ENCODE results near the gene RPL29. TPM values are rescaled to one million over a fixed set of nuclear protein-coding genes. Genes with fewer than 3 reads are reported as not detected.

RPL29 gene
- total RNA-seq, 1 experiment from 2014 or later: 696 TPM

- Histone ChIP-seq H3K36me3 (ENCODE audit: control insufficient read depth, insufficient read depth, low read length) (no peaks in the 10 kb centered on the region), H3K4me3 (ENCODE audit: low read depth in 2 of 2, low read length in 2 of 2) (no peak overlapping the region), H3K27ac (ENCODE audit: low read length) (no peak overlapping the region), H3K9me3 (ENCODE audit: control insufficient read depth, insufficient read depth, low read depth, low read length) (no peaks in the 10 kb centered on the region), H3K4me1 (ENCODE audit: control insufficient read depth, insufficient read depth, low read length) (no peaks in the 10 kb centered on the region), H3K27me3 (ENCODE audit: control insufficient read depth, insufficient read depth, low read length) (no peaks in the 10 kb centered on the region)
- intact Hi-C loops (cut with micrococcal nuclease; ENCODE audit: unreplicated experiment): no loop called here
- ChIA-PET CTCF (no interaction called here), POLR2A (interaction anchor here (0.6 kb wide), 1 partner anchor 12 kb away, joined by 3 read pairs; no protein-coding TSS in a partner anchor)
- in situ Hi-C loops (cut with HindIII; ENCODE audit: low pct_unique_long_range_greater_than_20kb, low sequenced_read_pairs): no loop called here
- DNase-seq (ENCODE audit: low read depth, low spot score) (no peak), ATAC-seq (no peak)
- BruUV-seq (replicated peaks): no TSS peak
- no peak for TF ChIP-seq SIN3A (IDR thresholded peaks at IDR 0.05; ENCODE audit: borderline replicate concordance, insufficient read depth, low read depth, low read length)
- TF ChIP-seq CTCF (IDR thresholded peaks at IDR 0.05): no peak
- no peak for TF ChIP-seq POLR2AphosphoS5 (IDR thresholded peaks at IDR 0.05; ENCODE audit: low read depth, low read length)
- TF ChIP-seq, protein P1, sequence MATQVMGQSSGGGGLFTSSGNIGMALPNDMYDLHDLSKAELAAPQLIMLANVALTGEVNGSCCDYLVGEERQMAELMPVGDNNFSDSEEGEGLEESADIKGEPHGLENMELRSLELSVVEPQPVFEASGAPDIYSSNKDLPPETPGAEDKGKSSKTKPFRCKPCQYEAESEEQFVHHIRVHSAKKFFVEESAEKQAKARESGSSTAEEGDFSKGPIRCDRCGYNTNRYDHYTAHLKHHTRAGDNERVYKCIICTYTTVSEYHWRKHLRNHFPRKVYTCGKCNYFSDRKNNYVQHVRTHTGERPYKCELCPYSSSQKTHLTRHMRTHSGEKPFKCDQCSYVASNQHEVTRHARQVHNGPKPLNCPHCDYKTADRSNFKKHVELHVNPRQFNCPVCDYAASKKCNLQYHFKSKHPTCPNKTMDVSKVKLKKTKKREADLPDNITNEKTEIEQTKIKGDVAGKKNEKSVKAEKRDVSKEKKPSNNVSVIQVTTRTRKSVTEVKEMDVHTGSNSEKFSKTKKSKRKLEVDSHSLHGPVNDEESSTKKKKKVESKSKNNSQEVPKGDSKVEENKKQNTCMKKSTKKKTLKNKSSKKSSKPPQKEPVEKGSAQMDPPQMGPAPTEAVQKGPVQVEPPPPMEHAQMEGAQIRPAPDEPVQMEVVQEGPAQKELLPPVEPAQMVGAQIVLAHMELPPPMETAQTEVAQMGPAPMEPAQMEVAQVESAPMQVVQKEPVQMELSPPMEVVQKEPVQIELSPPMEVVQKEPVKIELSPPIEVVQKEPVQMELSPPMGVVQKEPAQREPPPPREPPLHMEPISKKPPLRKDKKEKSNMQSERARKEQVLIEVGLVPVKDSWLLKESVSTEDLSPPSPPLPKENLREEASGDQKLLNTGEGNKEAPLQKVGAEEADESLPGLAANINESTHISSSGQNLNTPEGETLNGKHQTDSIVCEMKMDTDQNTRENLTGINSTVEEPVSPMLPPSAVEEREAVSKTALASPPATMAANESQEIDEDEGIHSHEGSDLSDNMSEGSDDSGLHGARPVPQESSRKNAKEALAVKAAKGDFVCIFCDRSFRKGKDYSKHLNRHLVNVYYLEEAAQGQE (IDR thresholded peaks at IDR 0.05; ENCODE audit: insufficient read depth in 1 of 2, low read depth in 2 of 2, low read length in 1 of 2): no peak
- no peak for TF ChIP-seq TCF7L2 (IDR thresholded peaks at IDR 0.05; ENCODE audit: low read depth, low read length)
These were observed 28.4 kb upstream of the RPL29 start for GRCh38 chr3:52023860-52024764.

- Histone ChIP-seq H3K36me3 (ENCODE audit: control insufficient read depth, insufficient read depth, low read length) (no peaks in the 10 kb centered on the region), H3K4me1 (ENCODE audit: control insufficient read depth, insufficient read depth, low read length) (no peaks in the 10 kb centered on the region), H3K27me3 (ENCODE audit: control insufficient read depth, insufficient read depth, low read length) (no peaks in the 10 kb centered on the region), H3K4me3 (ENCODE audit: low read depth in 2 of 2, low read length in 2 of 2) (no peak overlapping the region), H3K27ac (ENCODE audit: low read length) (no peak overlapping the region), H3K9me3 (ENCODE audit: control insufficient read depth, insufficient read depth, low read depth, low read length) (no peaks in the 10 kb centered on the region)
- TF ChIP-seq, protein P1 (IDR thresholded peaks at IDR 0.05; ENCODE audit: insufficient read depth in 1 of 2, low read depth in 2 of 2, low read length in 1 of 2): no peak
- no peak for TF ChIP-seq SIN3A (IDR thresholded peaks at IDR 0.05; ENCODE audit: borderline replicate concordance, insufficient read depth, low read depth, low read length)
- no peak for TF ChIP-seq POLR2AphosphoS5 (IDR thresholded peaks at IDR 0.05; ENCODE audit: low read depth, low read length)
- no peak for TF ChIP-seq CTCF (IDR thresholded peaks at IDR 0.05)
- TF ChIP-seq TCF7L2 (IDR thresholded peaks at IDR 0.05; ENCODE audit: low read depth, low read length): no peak
- BruUV-seq (replicated peaks): no TSS peak
- in situ Hi-C loops (cut with HindIII; ENCODE audit: low pct_unique_long_range_greater_than_20kb, low sequenced_read_pairs) (no loop called here), intact Hi-C loops (cut with micrococcal nuclease; ENCODE audit: unreplicated experiment) (no loop called here)
- POLR2A ChIA-PET: interaction anchor here (0.5 to 0.6 kb wide), 2 partner anchors 11 to 111 kb away, joined by 3 to 5 read pairs; no protein-coding TSS in a partner anchor
- CTCF ChIA-PET: no interaction called here
- DNase-seq (ENCODE audit: low read depth, low spot score) (no peak), ATAC-seq (no peak)
These were observed 27.5 kb upstream of the RPL29 start for GRCh38 chr3:52023101-52023770.

Measured in Panc1 (cell line).